SK-N-SH (cell line): ENCODE data around the gene NEK10.

Experiments used
- CHD2 ChIP-seq: fragments of 150-350 bp; IDR thresholded peaks from 2 replicates; pipeline ENCODE4 v1.6.1; 2018; ENCODE audit warnings: low read length; ENCODE audit not compliant: partially characterized antibody
- EP300 ChIP-seq, 2 experiments: IDR thresholded peaks; 2 replicates each; pipeline versions ENCODE4 v1.4.0 to v1.6.1; 2012; ENCODE audit warnings: borderline replicate concordance in 1 of 2, low read depth in 1 of 2, low read length in 1 of 2
- EZH2phosphoT487 ChIP-seq: fragments of 200-600 bp; sonication (generic); IDR thresholded peaks from 2 replicates; pipeline ENCODE4 v1.6.1; 2017; ENCODE audit warnings: low read depth, mixed run types, mild to moderate bottlenecking, antibody characterized with exemption, moderate library complexity, borderline replicate concordance
- FOXM1 ChIP-seq: IDR thresholded peaks from 2 replicates; pipeline ENCODE4 v1.4.0; 2012; ENCODE audit warnings: low read depth, mild to moderate bottlenecking
- POLR2AphosphoS5 ChIP-seq: IDR thresholded peaks from 2 replicates; pipeline ENCODE4 v1.6.1; 2012; ENCODE audit warnings: low read depth, low read length
- RCOR1 ChIP-seq: fragments of 150-350 bp; IDR thresholded peaks from 2 replicates; pipeline ENCODE4 v1.6.1; 2017; ENCODE audit warnings: antibody characterized with exemption, low read length
- SMC3 ChIP-seq: IDR thresholded peaks from 2 replicates; pipeline ENCODE4 v1.6.1; 2012; ENCODE audit warnings: low read depth, low read length, improper control_type of control experiment
- YY1 ChIP-seq: IDR thresholded peaks from 2 replicates; pipeline ENCODE4 v1.4.0; 2012; ENCODE audit warnings: low read depth, mild to moderate bottlenecking
- TF ChIP-seq, protein P1 (sequence below): fragments of 200-600 bp; sonication (generic); IDR thresholded peaks from 2 replicates; pipeline ENCODE4 v1.6.1; 2017; ENCODE audit warnings: antibody characterized with exemption, mild to moderate bottlenecking, moderate library complexity

DNA sequence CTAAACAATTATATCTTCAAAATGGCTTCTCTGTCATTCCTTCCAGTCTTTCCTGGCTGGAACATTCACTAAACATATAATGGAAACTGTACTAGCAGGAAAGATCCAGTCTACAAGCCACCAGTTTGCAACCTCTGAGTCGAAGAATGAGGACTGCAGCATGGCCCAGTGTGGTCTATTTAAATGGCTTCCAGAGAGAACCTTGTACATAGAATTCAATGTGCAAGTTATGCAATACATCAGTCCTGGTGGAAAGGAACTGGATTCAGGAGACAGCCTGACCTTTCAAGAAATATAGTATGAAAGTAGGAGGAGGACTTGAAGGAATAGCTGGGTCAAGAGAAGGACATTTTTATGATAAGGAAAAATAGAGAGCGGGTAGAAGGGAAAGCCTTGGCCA lies 49.9 kb downstream of the NEK10 start:
- TF ChIP-seq, protein P1, sequence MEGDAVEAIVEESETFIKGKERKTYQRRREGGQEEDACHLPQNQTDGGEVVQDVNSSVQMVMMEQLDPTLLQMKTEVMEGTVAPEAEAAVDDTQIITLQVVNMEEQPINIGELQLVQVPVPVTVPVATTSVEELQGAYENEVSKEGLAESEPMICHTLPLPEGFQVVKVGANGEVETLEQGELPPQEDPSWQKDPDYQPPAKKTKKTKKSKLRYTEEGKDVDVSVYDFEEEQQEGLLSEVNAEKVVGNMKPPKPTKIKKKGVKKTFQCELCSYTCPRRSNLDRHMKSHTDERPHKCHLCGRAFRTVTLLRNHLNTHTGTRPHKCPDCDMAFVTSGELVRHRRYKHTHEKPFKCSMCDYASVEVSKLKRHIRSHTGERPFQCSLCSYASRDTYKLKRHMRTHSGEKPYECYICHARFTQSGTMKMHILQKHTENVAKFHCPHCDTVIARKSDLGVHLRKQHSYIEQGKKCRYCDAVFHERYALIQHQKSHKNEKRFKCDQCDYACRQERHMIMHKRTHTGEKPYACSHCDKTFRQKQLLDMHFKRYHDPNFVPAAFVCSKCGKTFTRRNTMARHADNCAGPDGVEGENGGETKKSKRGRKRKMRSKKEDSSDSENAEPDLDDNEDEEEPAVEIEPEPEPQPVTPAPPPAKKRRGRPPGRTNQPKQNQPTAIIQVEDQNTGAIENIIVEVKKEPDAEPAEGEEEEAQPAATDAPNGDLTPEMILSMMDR = no peak
- TF ChIP-seq POLR2AphosphoS5 (no peak), FOXM1 (no peak), CHD2 (no peak), EP300 (IDR thresholded peaks at IDR 0.05; ENCODE audit: borderline replicate concordance in 1 of 2, low read depth in 1 of 2, low read length in 1 of 2) (no peak), YY1 (no peak), RCOR1 (no peak), SMC3 (no peak), EZH2phosphoT487 (no peak)
